Lower lobe of right lung (tissue), 2 donors: ENCODE measurements around the gene SPATS2. TPM values are rescaled to one million over a fixed set of nuclear protein-coding genes. Genes with fewer than 3 reads are reported as not detected.

Experiments used
- ATAC-seq, 2 donors: fragments of 200-7000 bp; cut with Tn5 transposase; one replicate each; pipeline ENCODE4 v1.9.1; 2020 to 2022; ENCODE audit warnings: mild to moderate bottlenecking in 2 of 2, moderate library complexity in 2 of 2
- DNase-seq: peaks from one replicate; pipeline ENCODE4 v3.0.0-alpha.2; 2020
- H3K27ac ChIP-seq: fragments of 200-600 bp; one replicate; pipeline ENCODE4 v1.8.0; 2022
- H3K27me3 ChIP-seq: fragments of 200-600 bp; one replicate; pipeline ENCODE4 v1.8.0; 2022; ENCODE audit warnings: low read depth
- H3K36me3 ChIP-seq: fragments of 200-600 bp; one replicate; pipeline ENCODE4 v1.8.0; 2022; ENCODE audit warnings: mild to moderate bottlenecking
- H3K4me1 ChIP-seq: fragments of 200-600 bp; one replicate; pipeline ENCODE4 v1.8.0; 2022
- H3K4me3 ChIP-seq: fragments of 200-600 bp; one replicate; pipeline ENCODE4 v1.8.0; 2022; ENCODE audit warnings: mild to moderate bottlenecking
- H3K9me3 ChIP-seq: fragments of 200-600 bp; one replicate; pipeline ENCODE4 v1.8.0; 2022
- intact Hi-C: fragments of 100-400 bp; cut with DNase I; formaldehyde crosslinking; loops from one replicate; pipeline ENCODE4 v1.11.0; 2022
- total RNA-seq: library from RNA; stranded (reverse); fragmentation: NEBNext Ultra II Directional; extraction: Animal tissue kit (Norgen Biotek cat#: 25700); gene quantifications from one replicate; pipeline ENCODE4 v1.2.1, GENCODE V29; 2021
- TF ChIP-seq, protein P1 (sequence below): fragments of 200-600 bp; IDR thresholded peaks from one replicate; pipeline ENCODE4 v1.8.0; 2022; ENCODE audit warnings: antibody characterized with exemption, mild to moderate bottlenecking
- donor health status: DM: no; HTN: yes; CAD: no; lungs with severe emphysema.

SPATS2 gene
- total RNA-seq, 1 donor from 2014 or later = 17.3 TPM

GRCh38 chr12:49349266-49349665 lies 18.0 kb upstream of the SPATS2 start:
- TF ChIP-seq, protein P1, sequence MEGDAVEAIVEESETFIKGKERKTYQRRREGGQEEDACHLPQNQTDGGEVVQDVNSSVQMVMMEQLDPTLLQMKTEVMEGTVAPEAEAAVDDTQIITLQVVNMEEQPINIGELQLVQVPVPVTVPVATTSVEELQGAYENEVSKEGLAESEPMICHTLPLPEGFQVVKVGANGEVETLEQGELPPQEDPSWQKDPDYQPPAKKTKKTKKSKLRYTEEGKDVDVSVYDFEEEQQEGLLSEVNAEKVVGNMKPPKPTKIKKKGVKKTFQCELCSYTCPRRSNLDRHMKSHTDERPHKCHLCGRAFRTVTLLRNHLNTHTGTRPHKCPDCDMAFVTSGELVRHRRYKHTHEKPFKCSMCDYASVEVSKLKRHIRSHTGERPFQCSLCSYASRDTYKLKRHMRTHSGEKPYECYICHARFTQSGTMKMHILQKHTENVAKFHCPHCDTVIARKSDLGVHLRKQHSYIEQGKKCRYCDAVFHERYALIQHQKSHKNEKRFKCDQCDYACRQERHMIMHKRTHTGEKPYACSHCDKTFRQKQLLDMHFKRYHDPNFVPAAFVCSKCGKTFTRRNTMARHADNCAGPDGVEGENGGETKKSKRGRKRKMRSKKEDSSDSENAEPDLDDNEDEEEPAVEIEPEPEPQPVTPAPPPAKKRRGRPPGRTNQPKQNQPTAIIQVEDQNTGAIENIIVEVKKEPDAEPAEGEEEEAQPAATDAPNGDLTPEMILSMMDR = no peak
- H3K4me1 ChIP-seq = peaks cover 37% of the 10 kb centered on the region
- intact Hi-C loops = no loop called here
- H3K4me3 ChIP-seq = no peak overlapping the region
- H3K9me3 ChIP-seq = no peaks in the 10 kb centered on the region
- H3K36me3 ChIP-seq = no peaks in the 10 kb centered on the region
- H3K27me3 ChIP-seq = peaks cover 82% of the 10 kb centered on the region
- DNase-seq (no peak), ATAC-seq (no peak)
- no peak overlapping the region for H3K27ac ChIP-seq

GRCh38 chr12:49352351-49352750 lies 14.9 kb upstream of the SPATS2 start:
- TF ChIP-seq, protein P1 = no peak
- DNase-seq (no peak), ATAC-seq (no peak)
- Histone ChIP-seq H3K27ac (no peak overlapping the region), H3K4me3 (no peak overlapping the region), H3K4me1 (peaks cover 10% of the 10 kb centered on the region), H3K36me3 (no peaks in the 10 kb centered on the region), H3K9me3 (no peaks in the 10 kb centered on the region), H3K27me3 (peaks cover 60% of the 10 kb centered on the region)
- intact Hi-C loops = no loop called here

DNA sequence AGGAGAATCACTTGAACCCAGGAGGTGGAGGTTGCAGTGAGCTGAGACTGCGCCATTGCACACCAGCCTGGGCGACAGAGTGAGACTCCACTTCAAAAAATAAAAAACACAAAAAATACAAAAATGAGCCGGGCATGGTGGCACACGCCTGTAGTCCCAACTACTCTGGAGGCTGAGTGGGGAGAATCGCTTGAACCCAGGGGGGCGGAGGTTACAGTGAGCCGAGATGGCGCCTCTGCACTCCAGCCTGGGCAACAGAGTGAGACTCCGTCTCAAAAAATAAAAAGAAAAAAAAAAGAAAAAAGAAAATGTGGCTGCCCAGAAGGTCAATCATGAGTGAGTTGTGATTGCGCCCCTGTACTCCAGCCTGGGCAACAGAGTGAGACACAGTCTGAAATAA lies 11.3 kb upstream of the SPATS2 start:
- intact Hi-C loops = loop anchor here (5.0 kb wide), 1 partner anchor 161 kb away; no protein-coding TSS in a partner anchor
- H3K27ac ChIP-seq = no peak overlapping the region
- ATAC-seq = no peak
- DNase-seq = no peak
- peaks cover 30% of the 10 kb centered on the region for H3K27me3 ChIP-seq
- no peaks in the 10 kb centered on the region for H3K9me3 ChIP-seq
- no peaks in the 10 kb centered on the region for H3K36me3 ChIP-seq
- no peak overlapping the region for H3K4me3 ChIP-seq
- TF ChIP-seq, protein P1 = no peak
- H3K4me1 ChIP-seq = no peaks in the 10 kb centered on the region

GRCh38 chr12:49357103-49357678 lies 10.1 kb upstream of the SPATS2 start:
- H3K4me3 ChIP-seq = no peak overlapping the region
- H3K9me3 ChIP-seq = no peaks in the 10 kb centered on the region
- peaks cover 22% of the 10 kb centered on the region for H3K27me3 ChIP-seq
- TF ChIP-seq, protein P1 = peak; percentile 41
- no peak overlapping the region for H3K27ac ChIP-seq
- DNase-seq (no peak), ATAC-seq (no peak)
- H3K4me1 ChIP-seq = no peaks in the 10 kb centered on the region
- no peaks in the 10 kb centered on the region for H3K36me3 ChIP-seq
- intact Hi-C loops = loop anchor here (5.0 kb wide), 1 partner anchor 160 kb away; no protein-coding TSS in a partner anchor

- DNase-seq (no peak), ATAC-seq (peak; percentile 83 to 89)
- Histone ChIP-seq H3K4me3 (no peak overlapping the region), H3K27me3 (peaks cover 15% of the 10 kb centered on the region), H3K27ac (no peak overlapping the region), H3K4me1 (no peaks in the 10 kb centered on the region), H3K36me3 (no peaks in the 10 kb centered on the region), H3K9me3 (no peaks in the 10 kb centered on the region)
- TF ChIP-seq, protein P1 = peak; percentile 68
- intact Hi-C loops = loop anchor here (5.0 kb wide), 1 partner anchor 159 kb away; no protein-coding TSS in a partner anchor
Measured at GRCh38 chr12:49358483-49359141, 8.7 kb upstream of the SPATS2 start.
